HG02759 (cell line): ENCODE measurements around the gene TRAPPC11.
A peak's percentile ranks its signal among the peaks of the same experiment; 100 is the strongest.
"Not testable (repeated sequence)": the region's sequence is repeated elsewhere in the genome, so short reads cannot be mapped to it uniquely, and the experiment has no call there.

Experiments used
- ATAC-seq: cut with Tn5 transposase; IDR thresholded peaks from one replicate; pipeline ENCODE4 v1.9.1; 2021; ENCODE audit warnings: mild to moderate bottlenecking, moderate library complexity; ENCODE audit not compliant: unreplicated experiment

The TRAPPC11 gene

GRCh38 chr4:183718876-183719275 is 59.8 kb downstream of the TRAPPC11 start:
- no peak for ATAC-seq

- peak; percentile 40 for ATAC-seq
These were observed 62.4 kb downstream of the TRAPPC11 start for GRCh38 chr4:183721207-183722081.

- peak; percentile 80 for ATAC-seq
These were observed 63.9 kb downstream of the TRAPPC11 start for GRCh38 chr4:183722731-183723560.

- ATAC-seq, result no peak
These were observed 64.6 kb downstream of the TRAPPC11 start for GRCh38 chr4:183723561-183724228.

- not testable (repeated sequence) for ATAC-seq
These were observed 66.5 kb downstream of the TRAPPC11 start for GRCh38 chr4:183725585-183725984.

GRCh38 chr4:183727482-183727881 is 68.4 kb downstream of the TRAPPC11 start:
- no peak for ATAC-seq

GRCh38 chr4:183728223-183729068 is 69.4 kb downstream of the TRAPPC11 start:
- no peak for ATAC-seq

GRCh38 chr4:183729069-183729406 is 69.9 kb downstream of the TRAPPC11 start:
- no peak for ATAC-seq

GRCh38 chr4:183729430-183730328 is 70.6 kb downstream of the TRAPPC11 start:
- ATAC-seq, result no peak

GRCh38 chr4:183732296-183732695 is 73.2 kb downstream of the TRAPPC11 start:
- ATAC-seq, result no peak

- no peak for ATAC-seq
These were observed 74.1 kb downstream of the TRAPPC11 start for GRCh38 chr4:183733181-183733580.

GRCh38 chr4:183738081-183738673 is 79.1 kb downstream of the TRAPPC11 start:
- no peak for ATAC-seq

- ATAC-seq, result no peak
These were observed 79.9 kb downstream of the TRAPPC11 start for GRCh38 chr4:183738961-183739360.

GRCh38 chr4:183746305-183747229 is 87.5 kb downstream of the TRAPPC11 start:
- ATAC-seq, result peak; percentile 68

- no peak for ATAC-seq
These were observed 88.3 kb downstream of the TRAPPC11 start for GRCh38 chr4:183747380-183747779.

GRCh38 chr4:183747931-183748670 is 89.0 kb downstream of the TRAPPC11 start:
- ATAC-seq, result no peak

- ATAC-seq, result no peak
These were observed 92.0 kb downstream of the TRAPPC11 start for GRCh38 chr4:183751106-183751505.
